ENCODE results near the gene PITPNB. TPM values are rescaled to one million over a fixed set of nuclear protein-coding genes. Genes with fewer than 3 reads are reported as not detected.

The PITPNB gene
- total RNA-seq: 10 to 100 TPM; 58.3 to 67.2 (median 65.9) TPM
- total RNA-seq (2013): 43.6 TPM
- total RNA-seq: 20.3 to 104 (median 34.9) reads per million in 29 experiments

DNA sequence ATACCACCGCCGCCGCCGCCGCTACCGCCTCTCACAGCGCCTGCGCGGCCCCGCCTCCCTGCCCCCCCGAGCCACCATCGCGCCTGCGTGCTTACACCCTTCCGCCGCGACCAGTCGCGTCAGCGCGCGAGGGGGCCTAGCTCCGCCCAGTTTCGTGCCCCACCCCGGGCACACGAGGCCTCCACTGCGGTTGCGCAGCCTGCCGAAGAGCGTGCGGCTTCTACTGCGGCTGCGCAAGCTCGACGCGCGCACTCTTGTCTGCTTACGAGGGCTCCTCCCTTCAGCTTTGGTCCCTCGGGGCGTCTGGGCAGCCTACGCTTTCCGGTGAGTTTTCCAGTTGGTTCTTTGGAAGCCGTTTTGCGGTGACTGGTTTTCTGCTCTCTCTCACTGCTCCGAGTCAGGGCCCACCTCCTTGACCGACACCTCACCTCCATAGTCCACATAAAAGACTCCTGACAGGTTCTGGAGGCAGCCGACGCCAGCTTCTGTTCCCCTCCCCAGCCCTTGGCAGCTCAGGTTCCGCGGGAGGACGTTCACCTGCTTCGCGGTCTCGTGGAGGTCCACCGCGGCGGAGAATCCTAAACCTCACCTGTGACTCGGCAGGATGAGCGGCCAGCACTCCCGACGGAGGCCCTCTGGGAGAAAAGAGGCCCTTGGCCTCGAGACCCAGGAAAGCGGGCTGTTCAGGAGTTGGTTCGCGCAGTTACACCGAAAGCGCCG, at the start of gene PITPNB:
TSS of gene PITPNB (minus strand) at position 35 of the 720 bp plus-strand sequence. CDS start 65 bp downstream, outside the sequence.
- Histone ChIP-seq H3K36me3 (ENCODE audit: control insufficient read depth in 2 of 2, extremely low read depth in 1 of 2, insufficient read depth in 1 of 2, low read length in 1 of 2) (peaks cover 0 to under 1% of the 10 kb centered on the region in 2 donors), H3K4me1 (ENCODE audit: control insufficient read depth in 1 of 2, extremely low read depth in 1 of 2, insufficient read depth in 2 of 2, low read length in 2 of 2) (peaks cover 18 to 19% of the 10 kb centered on the region in 2 experiments), H3K9me3 (no peaks in the 10 kb centered on the region), H3K4me3 (ENCODE audit: control insufficient read depth in 1 of 2, extremely low read depth in 1 of 2, low read length in 1 of 2) (peak within 1 kb of the TSS; percentile 82 to 86), H3K27ac (ENCODE audit: low read length) (peak within 1 kb of the TSS; percentile 91), H3K27me3 (replicated peaks in 1 of 2; ENCODE audit: control insufficient read depth in 2 of 2, extremely low read depth in 1 of 2, insufficient read depth in 2 of 2, low read length in 1 of 2) (no peaks in the 10 kb centered on the region)
- no peaks in the 10 kb centered on the region for H3K9me3 Mint-ChIP-seq
- H3K4me3 Mint-ChIP-seq: peak within 1 kb of the TSS; percentile 94 to 99 (median 95)
- no peaks in the 10 kb centered on the region for H3K27me3 Mint-ChIP-seq
- ChIA-PET POLR2A (interaction anchor here (0.5 to 1.0 kb wide), 7 partner anchors 8 to 1466 kb away, joined by 3 to 8 read pairs (median 4); no protein-coding TSS in a partner anchor), CTCF (interaction anchor here in 1 of 2 donors (0.6 to 1.4 kb wide), 8 partner anchors 14 to 1436 kb away, joined by 3 to 8 read pairs (median 3); partner anchors contain the start of genes HPS4 and SRRD)
- ATAC-seq (replicated peaks in 1 of 4) (peak; percentile 87 to 92 (median 88)), DNase-seq (peak; percentile 95 to 100 (median 98))
- peaks cover 67 to 76% (median 74%) of the 10 kb centered on the region in 3 donors for H3K4me1 Mint-ChIP-seq
- WGBS (ENCODE audit: insufficient coverage): under 1% methylated on average over 66 of the region's 68 CpGs
- peak within 1 kb of the TSS; percentile 91 to 97 for H3K27ac Mint-ChIP-seq
- peaks cover 23% of the 10 kb centered on the region for H3K36me3 Mint-ChIP-seq

DNA sequence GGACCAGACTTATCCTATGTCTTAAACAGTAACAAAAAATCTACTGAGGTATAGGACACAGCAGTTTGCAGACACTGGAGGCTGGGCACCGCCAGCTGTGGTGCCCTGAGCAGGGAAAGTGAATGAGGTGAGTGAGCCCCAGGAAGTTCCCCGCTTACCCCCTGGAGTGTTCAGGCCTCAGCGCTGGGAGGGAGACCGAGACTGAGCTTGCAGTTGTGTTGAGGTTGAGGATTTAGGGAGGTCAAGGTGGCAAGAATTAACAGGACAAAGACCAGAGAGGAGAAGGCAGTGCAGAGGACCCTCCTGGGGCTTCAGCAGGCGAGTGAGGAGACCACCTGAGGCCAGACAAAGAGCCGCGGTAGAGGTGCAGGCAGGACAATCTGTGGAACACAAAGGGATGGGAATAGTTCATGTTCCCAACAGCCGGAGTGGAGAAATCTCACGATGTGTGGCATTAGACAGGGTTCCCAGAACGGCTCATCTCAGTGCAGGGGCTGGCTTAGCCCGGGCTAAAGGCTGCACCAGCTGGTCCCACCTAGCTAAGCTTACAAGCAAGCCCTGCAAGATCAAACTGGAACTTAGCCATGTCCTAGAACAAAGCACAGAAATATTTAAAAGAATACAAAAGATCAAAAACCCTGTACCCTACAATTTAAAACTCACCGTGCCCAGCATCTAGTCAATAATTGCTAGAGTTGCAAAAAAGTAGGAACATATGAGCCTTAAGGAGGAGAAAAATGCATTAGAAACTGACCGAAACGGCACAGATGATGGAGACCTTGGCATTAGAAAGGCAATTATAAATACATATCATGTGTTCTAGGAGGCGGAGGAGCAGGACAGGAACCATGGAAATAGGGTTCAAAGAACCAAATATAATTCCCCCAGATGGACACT, 47.4 kb upstream of the PITPNB start:
- no peak for DNase-seq
- Mint-ChIP-seq H3K4me3 (no peak overlapping the region), H3K9me3 (peaks cover 0 to 5% (median 0%) of the 10 kb centered on the region in 3 donors), H3K27ac (no peak overlapping the region), H3K36me3 (peaks cover 29% of the 10 kb centered on the region), H3K4me1 (peaks cover 0 to 11% (median 4%) of the 10 kb centered on the region in 3 donors), H3K27me3 (no peaks in the 10 kb centered on the region)
- ChIA-PET CTCF (no interaction called here), POLR2A (no interaction called here)
- Histone ChIP-seq H3K27ac (ENCODE audit: low read length) (no peak overlapping the region), H3K36me3 (ENCODE audit: control insufficient read depth in 2 of 2, extremely low read depth in 1 of 2, insufficient read depth in 1 of 2, low read length in 1 of 2) (no peaks in the 10 kb centered on the region), H3K4me1 (ENCODE audit: control insufficient read depth in 1 of 2, extremely low read depth in 1 of 2, insufficient read depth in 2 of 2, low read length in 2 of 2) (no peaks in the 10 kb centered on the region), H3K4me3 (ENCODE audit: control insufficient read depth in 1 of 2, extremely low read depth in 1 of 2, low read length in 1 of 2) (no peak overlapping the region), H3K9me3 (no peaks in the 10 kb centered on the region), H3K27me3 (replicated peaks in 1 of 2; ENCODE audit: control insufficient read depth in 2 of 2, extremely low read depth in 1 of 2, insufficient read depth in 2 of 2, low read length in 1 of 2) (no peaks in the 10 kb centered on the region)
- whole genome bisulfite sequencing (ENCODE audit: insufficient coverage): 89% methylated on average over 12 of the region's 15 CpGs
- ATAC-seq (replicated peaks in 1 of 4): no peak

DNA sequence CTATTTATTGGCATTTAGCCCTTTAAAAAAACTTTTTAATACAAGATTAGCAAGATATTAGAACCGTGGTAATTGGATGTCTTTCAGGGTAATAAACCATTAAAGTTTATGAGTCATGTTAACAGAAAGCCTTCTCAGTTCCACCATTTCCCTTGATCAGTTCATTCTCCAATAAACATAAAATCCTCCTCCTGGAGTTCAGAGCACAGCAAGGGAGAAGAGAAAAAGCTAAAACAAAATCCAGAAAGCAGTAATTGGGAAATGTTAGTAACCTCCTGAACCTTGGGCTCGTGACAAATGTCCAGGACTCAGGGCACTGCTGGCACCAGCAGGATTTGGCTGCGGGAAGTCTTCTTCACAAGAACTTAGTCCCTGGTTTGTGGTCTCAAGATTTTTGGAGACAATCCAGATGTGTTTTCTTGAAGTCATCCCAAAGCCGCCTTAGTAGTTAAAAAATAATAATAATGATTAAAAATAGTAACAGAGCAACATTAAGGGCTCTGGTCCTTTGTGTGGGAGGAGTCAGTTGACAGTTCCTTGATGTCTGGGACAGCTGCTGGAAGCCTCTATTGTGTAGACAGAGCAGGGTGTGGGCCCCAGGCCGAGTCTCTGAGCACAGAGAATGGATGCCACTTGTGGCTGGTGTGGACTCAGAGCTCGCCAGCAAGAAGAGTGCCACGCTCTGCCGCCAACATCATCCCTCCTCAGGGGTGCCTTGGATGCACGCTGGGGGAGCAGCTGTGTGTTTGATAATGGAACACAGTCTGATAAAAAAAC, 43.4 kb upstream of the PITPNB start:
- H3K9me3 Mint-ChIP-seq: no peaks in the 10 kb centered on the region
- no peaks in the 10 kb centered on the region for H3K27me3 ChIP-seq (replicated peaks in 1 of 2; ENCODE audit: control insufficient read depth in 2 of 2, extremely low read depth in 1 of 2, insufficient read depth in 2 of 2, low read length in 1 of 2)
- H3K4me3 ChIP-seq (ENCODE audit: control insufficient read depth in 1 of 2, extremely low read depth in 1 of 2, low read length in 1 of 2): no peak overlapping the region
- H3K9me3 ChIP-seq: no peaks in the 10 kb centered on the region
- ChIA-PET POLR2A (no interaction called here), CTCF (no interaction called here)
- no peaks in the 10 kb centered on the region for H3K36me3 ChIP-seq (ENCODE audit: control insufficient read depth in 2 of 2, extremely low read depth in 1 of 2, insufficient read depth in 1 of 2, low read length in 1 of 2)
- no peaks in the 10 kb centered on the region for H3K27me3 Mint-ChIP-seq
- 89% methylated on average over 3 of the region's 9 CpGs for WGBS (ENCODE audit: insufficient coverage)
- no peak overlapping the region for H3K27ac Mint-ChIP-seq
- H3K36me3 Mint-ChIP-seq: peaks cover 19% of the 10 kb centered on the region
- DNase-seq: no peak
- H3K27ac ChIP-seq (ENCODE audit: low read length): no peak overlapping the region
- H3K4me1 Mint-ChIP-seq: peaks cover 0 to 5% (median 0%) of the 10 kb centered on the region in 3 donors
- no peak for ATAC-seq (replicated peaks in 1 of 4)
- no peaks in the 10 kb centered on the region for H3K4me1 ChIP-seq (ENCODE audit: control insufficient read depth in 1 of 2, extremely low read depth in 1 of 2, insufficient read depth in 2 of 2, low read length in 2 of 2)
- H3K4me3 Mint-ChIP-seq: no peak overlapping the region

DNA sequence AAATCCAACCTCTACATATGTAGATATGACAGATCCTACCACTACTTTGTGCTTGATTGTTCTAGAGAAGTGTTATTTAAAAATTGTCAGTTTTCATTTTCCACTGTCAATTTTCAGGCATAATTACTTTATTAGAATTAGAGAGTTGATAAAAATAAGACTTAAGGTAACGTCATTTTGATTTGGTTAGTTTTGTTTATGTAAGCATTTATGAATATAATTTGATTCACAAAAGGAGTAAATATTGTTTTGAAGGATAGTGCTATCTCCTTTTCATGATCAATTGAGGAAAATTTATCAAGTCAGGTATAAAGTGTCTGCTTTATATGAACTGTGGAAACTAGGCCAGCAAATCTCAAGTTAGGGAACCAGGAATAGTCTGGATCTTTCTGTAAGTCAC, 42.6 kb upstream of the PITPNB start:
- CTCF ChIA-PET: no interaction called here
- Histone ChIP-seq H3K4me1 (ENCODE audit: control insufficient read depth in 1 of 2, extremely low read depth in 1 of 2, insufficient read depth in 2 of 2, low read length in 2 of 2) (no peaks in the 10 kb centered on the region), H3K4me3 (ENCODE audit: control insufficient read depth in 1 of 2, extremely low read depth in 1 of 2, low read length in 1 of 2) (no peak overlapping the region), H3K36me3 (ENCODE audit: control insufficient read depth in 2 of 2, extremely low read depth in 1 of 2, insufficient read depth in 1 of 2, low read length in 1 of 2) (no peaks in the 10 kb centered on the region), H3K9me3 (no peaks in the 10 kb centered on the region), H3K27ac (ENCODE audit: low read length) (no peak overlapping the region), H3K27me3 (replicated peaks in 1 of 2; ENCODE audit: control insufficient read depth in 2 of 2, extremely low read depth in 1 of 2, insufficient read depth in 2 of 2, low read length in 1 of 2) (no peaks in the 10 kb centered on the region)
- no peaks in the 10 kb centered on the region for H3K9me3 Mint-ChIP-seq
- no peaks in the 10 kb centered on the region for H3K27me3 Mint-ChIP-seq
- peaks cover 22% of the 10 kb centered on the region for H3K36me3 Mint-ChIP-seq
- H3K4me1 Mint-ChIP-seq: peaks cover 0 to 5% (median 0%) of the 10 kb centered on the region in 3 donors
- WGBS (ENCODE audit: insufficient coverage): no CpG with 5 or more reads among the region's 1 CpG
- no peak overlapping the region for H3K27ac Mint-ChIP-seq
- ATAC-seq (replicated peaks in 1 of 4): no peak
- H3K4me3 Mint-ChIP-seq: no peak overlapping the region
- DNase-seq: no peak
- POLR2A ChIA-PET: no interaction called here

DNA sequence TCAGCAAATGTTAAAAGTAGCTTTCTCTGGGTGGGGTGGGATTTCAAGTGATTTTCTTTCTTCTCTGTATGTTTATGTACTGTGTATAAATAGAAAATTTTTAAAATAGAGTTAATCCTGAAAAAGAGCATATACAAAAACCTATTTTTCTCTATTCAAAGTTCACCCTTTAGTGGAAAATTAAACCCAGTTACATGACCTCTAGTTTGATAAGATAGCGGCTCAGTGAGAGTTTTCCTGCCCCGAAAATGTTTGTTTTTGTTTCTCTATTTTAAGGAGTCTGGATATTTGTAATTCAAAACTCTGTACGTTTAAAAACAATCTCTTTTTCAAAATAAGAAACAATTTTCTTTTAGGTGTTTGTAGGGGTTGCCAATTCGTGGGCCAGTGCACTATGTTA, 42.1 kb upstream of the PITPNB start:
- H3K27me3 Mint-ChIP-seq: no peaks in the 10 kb centered on the region
- peaks cover 22% of the 10 kb centered on the region for H3K36me3 Mint-ChIP-seq
- no peak overlapping the region for H3K4me3 Mint-ChIP-seq
- Histone ChIP-seq H3K27me3 (replicated peaks in 1 of 2; ENCODE audit: control insufficient read depth in 2 of 2, extremely low read depth in 1 of 2, insufficient read depth in 2 of 2, low read length in 1 of 2) (no peaks in the 10 kb centered on the region), H3K9me3 (no peaks in the 10 kb centered on the region), H3K36me3 (ENCODE audit: control insufficient read depth in 2 of 2, extremely low read depth in 1 of 2, insufficient read depth in 1 of 2, low read length in 1 of 2) (no peaks in the 10 kb centered on the region), H3K4me3 (ENCODE audit: control insufficient read depth in 1 of 2, extremely low read depth in 1 of 2, low read length in 1 of 2) (no peak overlapping the region), H3K4me1 (ENCODE audit: control insufficient read depth in 1 of 2, extremely low read depth in 1 of 2, insufficient read depth in 2 of 2, low read length in 2 of 2) (no peaks in the 10 kb centered on the region), H3K27ac (ENCODE audit: low read length) (no peak overlapping the region)
- no peak overlapping the region for H3K27ac Mint-ChIP-seq
- DNase-seq (no peak), ATAC-seq (replicated peaks in 1 of 4) (no peak)
- WGBS (ENCODE audit: insufficient coverage): no CpG with 5 or more reads among the region's 4 CpGs
- H3K4me1 Mint-ChIP-seq: peaks cover 0 to 4% (median 0%) of the 10 kb centered on the region in 3 donors
- POLR2A ChIA-PET: no interaction called here
- H3K9me3 Mint-ChIP-seq: no peaks in the 10 kb centered on the region
- CTCF ChIA-PET: no interaction called here

Measured in T-cell (primary cell).